Measurements from ENCODE around the gene BTN3A1. TPM values are rescaled to one million over a fixed set of nuclear protein-coding genes. Genes with fewer than 3 reads are reported as not detected.

The BTN3A1 gene
- total RNA-seq, 1 donor from 2014 or later: 9.7 TPM

- Histone ChIP-seq H3K4me1 (peaks cover 9% of the 10 kb centered on the region), H3K36me3 (no peaks in the 10 kb centered on the region), H4K20me1 (ENCODE audit: low read depth) (no peaks in the 10 kb centered on the region), H3K27ac (no peak overlapping the region), H3K79me2 (ENCODE audit: low read depth) (no peaks in the 10 kb centered on the region), H3K4me2 (no peak overlapping the region), H2AFZ (replicated peaks) (no peak overlapping the region), H3K9me3 (ENCODE audit: low read depth) (no peaks in the 10 kb centered on the region), H3K9ac (no peak overlapping the region), H3K27me3 (no peaks in the 10 kb centered on the region), H3F3A (ENCODE audit: low read depth) (no peaks in the 10 kb centered on the region), H3K4me3 (no peak overlapping the region)
- DNase-seq (ENCODE audit: low spot score): no peak
- H3K9me3 Mint-ChIP-seq: peaks cover 9% of the 10 kb centered on the region
- H3K27me3 Mint-ChIP-seq (ENCODE audit: insufficient read depth, low read depth): peaks cover 3% of the 10 kb centered on the region
- no peak for TF ChIP-seq EZH2 (IDR thresholded peaks at IDR 0.05)
- no peak for TF ChIP-seq CTCF (IDR thresholded peaks at IDR 0.05)
- TF ChIP-seq EZH2phosphoT487 (IDR thresholded peaks at IDR 0.05): no peak
- H3K4me3 Mint-ChIP-seq: no peak overlapping the region
- no peak overlapping the region for H3K27ac Mint-ChIP-seq
- peaks cover 7% of the 10 kb centered on the region for H3K4me1 Mint-ChIP-seq
- H3K36me3 Mint-ChIP-seq: peaks cover 9% of the 10 kb centered on the region
Observed at GRCh38 chr6:26439151-26440125, 37.4 kb downstream of the BTN3A1 start.

- Histone ChIP-seq H3K36me3 (no peaks in the 10 kb centered on the region), H3K27me3 (no peaks in the 10 kb centered on the region), H3K9ac (no peak overlapping the region), H3F3A (ENCODE audit: low read depth) (no peaks in the 10 kb centered on the region), H3K9me3 (ENCODE audit: low read depth) (no peaks in the 10 kb centered on the region), H3K27ac (no peak overlapping the region), H2AFZ (replicated peaks) (no peak overlapping the region), H3K4me1 (peaks cover 9% of the 10 kb centered on the region), H3K79me2 (ENCODE audit: low read depth) (no peaks in the 10 kb centered on the region), H3K4me2 (no peak overlapping the region), H3K4me3 (no peak overlapping the region), H4K20me1 (ENCODE audit: low read depth) (no peaks in the 10 kb centered on the region)
- no peak for DNase-seq (ENCODE audit: low spot score)
- Mint-ChIP-seq H3K27ac (no peak overlapping the region), H3K27me3 (ENCODE audit: insufficient read depth, low read depth) (peaks cover 3% of the 10 kb centered on the region), H3K4me1 (peaks cover 7% of the 10 kb centered on the region), H3K36me3 (peaks cover 3% of the 10 kb centered on the region), H3K9me3 (peaks cover 3% of the 10 kb centered on the region), H3K4me3 (no peak overlapping the region)
- TF ChIP-seq EZH2 (IDR thresholded peaks at IDR 0.05) (no peak), EZH2phosphoT487 (IDR thresholded peaks at IDR 0.05) (no peak), CTCF (IDR thresholded peaks at IDR 0.05) (no peak)
Observed at GRCh38 chr6:26440977-26441358, 38.9 kb downstream of the BTN3A1 start.

- H3K4me2 ChIP-seq: no peak overlapping the region
- no peaks in the 10 kb centered on the region for H3K27me3 ChIP-seq
- Mint-ChIP-seq H3K27ac (no peak overlapping the region), H3K4me1 (peaks cover 3% of the 10 kb centered on the region), H3K4me3 (no peak overlapping the region), H3K36me3 (no peaks in the 10 kb centered on the region), H3K27me3 (ENCODE audit: insufficient read depth, low read depth) (no peaks in the 10 kb centered on the region), H3K9me3 (peaks cover 3% of the 10 kb centered on the region)
- no peak for TF ChIP-seq EZH2 (IDR thresholded peaks at IDR 0.05)
- TF ChIP-seq CTCF (IDR thresholded peaks at IDR 0.05): no peak
- no peaks in the 10 kb centered on the region for H3F3A ChIP-seq (ENCODE audit: low read depth)
- H3K4me3 ChIP-seq: no peak overlapping the region
- peaks cover 8% of the 10 kb centered on the region for H3K4me1 ChIP-seq
- H3K27ac ChIP-seq: no peak overlapping the region
- H4K20me1 ChIP-seq (ENCODE audit: low read depth): no peaks in the 10 kb centered on the region
- no peak for DNase-seq (ENCODE audit: low spot score)
- H3K79me2 ChIP-seq (ENCODE audit: low read depth): no peaks in the 10 kb centered on the region
- H3K36me3 ChIP-seq: no peaks in the 10 kb centered on the region
- no peaks in the 10 kb centered on the region for H3K9me3 ChIP-seq (ENCODE audit: low read depth)
- H3K9ac ChIP-seq: no peak overlapping the region
- H2AFZ ChIP-seq (replicated peaks): no peak overlapping the region
Observed at GRCh38 chr6:26441977-26442376, 39.9 kb downstream of the BTN3A1 start.
